Cardiac muscle cell (in vitro differentiated cells and primary cell): ENCODE results near the gene TMTC2. TPM values are rescaled to one million over a fixed set of nuclear protein-coding genes. Genes with fewer than 3 reads are reported as not detected.
A peak's percentile ranks its signal among the peaks of the same experiment; 100 is the strongest.

Experiments used
- DNase-seq, 2 donors: peaks; one replicate each; pipeline versions ENCODE4 v3.0.0 to v3.0.0-alpha.2; 2010 to 2017; ENCODE audit warnings: low read depth in 1 of 2, low spot score in 1 of 2
- H3K27ac ChIP-seq: fragments of 200-600 bp; sonication (generic); 2 replicates; pipeline ENCODE4 v1.5.1; 2016
- H3K27me3 ChIP-seq: fragments of 200-600 bp; sonication (generic); 2 replicates; pipeline ENCODE4 v1.6.0; 2016; ENCODE audit warnings: control low read depth
- H3K36me3 ChIP-seq: fragments of 200-600 bp; sonication (generic); 2 replicates; pipeline ENCODE4 v1.5.1; 2016; ENCODE audit warnings: control low read depth
- H3K4me1 ChIP-seq: fragments of 200-600 bp; sonication (generic); 2 replicates; pipeline ENCODE4 v1.8.1; 2017; ENCODE audit warnings: low read depth, mild to moderate bottlenecking, mixed run types
- H3K4me3 ChIP-seq: fragments of 200-600 bp; sonication (generic); 2 replicates; pipeline ENCODE4 v1.5.1; 2016; ENCODE audit warnings: mild to moderate bottlenecking
- H3K9me3 ChIP-seq: fragments of 200-600 bp; sonication (generic); 2 replicates; pipeline ENCODE4 v1.5.1; 2017; ENCODE audit warnings: low read depth, mild to moderate bottlenecking, control low read depth
- CTCF ChIP-seq: IDR thresholded peaks from 2 replicates; pipeline ENCODE4 v1.5.1; 2012; ENCODE audit warnings: low read depth, mild to moderate bottlenecking, low read length
- polyA plus RNA-seq: library from polyadenylated mRNA; unstranded; fragments of >200 nt; fragmentation: Nextera tagmentation; extraction: Ambion mirVana; gene quantifications from 2 replicates; pipeline ENCODE4 v1.2.1, GENCODE V29; 2016
- total RNA-seq: library from RNA; depleted of rRNA; stranded (reverse); fragments of >200 nt; gene quantifications from 2 replicates; pipeline ENCODE4 v1.2.3, GENCODE V29; 2016

Gene TMTC2
- total and polyA plus RNA-seq, 2 experiments from 2014 or later, result 0.89 to 10.8 TPM

DNA sequence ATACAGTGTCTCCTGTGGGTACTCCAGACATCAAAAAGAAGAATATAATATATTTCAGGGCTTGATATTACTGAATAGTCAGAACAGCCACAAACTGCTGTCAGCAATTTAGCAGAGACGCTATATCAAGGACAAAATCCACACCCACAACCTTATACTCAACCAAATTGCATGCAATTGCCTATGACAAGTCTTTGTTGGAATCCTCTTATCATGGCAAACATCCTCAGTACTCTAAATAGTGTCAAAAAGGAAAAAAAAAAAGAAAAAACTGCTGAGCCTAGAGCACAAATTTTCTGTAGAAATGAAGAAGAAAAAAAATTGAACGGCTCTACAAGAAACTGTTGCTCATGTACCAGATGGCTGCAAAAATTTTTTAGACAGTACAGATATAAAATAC is 485.7 kb downstream of the TMTC2 start:
- H3K27me3 ChIP-seq, result no peaks in the 10 kb centered on the region
- peaks cover 40% of the 10 kb centered on the region for H3K4me1 ChIP-seq
- no peak overlapping the region for H3K27ac ChIP-seq
- peak in 1 of 2 donors; percentile 3 for DNase-seq
- no peaks in the 10 kb centered on the region for H3K9me3 ChIP-seq
- TF ChIP-seq CTCF, result no peak
- no peak overlapping the region for H3K4me3 ChIP-seq
- H3K36me3 ChIP-seq, result no peaks in the 10 kb centered on the region

DNA sequence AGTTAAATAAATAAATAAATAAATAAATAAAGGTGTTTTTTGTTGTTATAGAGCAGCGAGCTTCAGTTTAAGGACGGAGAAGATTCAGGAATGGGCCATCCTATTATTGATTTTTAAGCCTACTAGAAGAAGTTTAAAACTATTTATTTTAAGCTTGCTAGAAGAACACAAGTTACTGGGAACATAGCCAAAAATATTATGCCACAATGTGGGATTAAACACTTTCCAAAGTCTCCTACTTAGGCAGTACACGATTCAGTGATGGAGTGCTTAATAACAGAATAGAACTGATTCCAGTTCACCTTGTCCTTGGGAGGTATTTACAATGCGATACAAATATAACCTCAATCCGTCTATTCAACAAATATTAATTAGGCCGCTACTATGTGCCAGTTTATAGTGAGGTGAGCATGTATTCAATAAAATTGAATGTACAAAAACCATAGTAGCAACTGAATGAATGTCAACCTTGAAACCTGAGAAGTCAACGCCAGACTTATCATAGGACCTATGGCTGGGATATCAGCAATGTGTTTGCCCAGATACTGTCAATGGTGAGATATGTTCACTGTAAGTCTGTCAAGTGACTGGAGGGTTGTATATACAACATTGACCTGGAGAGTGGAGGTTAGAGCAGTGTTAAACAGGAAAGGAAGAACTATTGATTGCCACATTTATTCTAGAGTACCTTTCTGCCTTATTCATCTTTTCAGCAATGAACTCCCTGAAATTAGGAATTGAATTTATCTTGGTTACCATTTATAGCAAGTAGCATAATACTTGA is 486.4 kb downstream of the TMTC2 start:
- no peak for TF ChIP-seq CTCF
- peaks cover 40% of the 10 kb centered on the region for H3K4me1 ChIP-seq

DNA sequence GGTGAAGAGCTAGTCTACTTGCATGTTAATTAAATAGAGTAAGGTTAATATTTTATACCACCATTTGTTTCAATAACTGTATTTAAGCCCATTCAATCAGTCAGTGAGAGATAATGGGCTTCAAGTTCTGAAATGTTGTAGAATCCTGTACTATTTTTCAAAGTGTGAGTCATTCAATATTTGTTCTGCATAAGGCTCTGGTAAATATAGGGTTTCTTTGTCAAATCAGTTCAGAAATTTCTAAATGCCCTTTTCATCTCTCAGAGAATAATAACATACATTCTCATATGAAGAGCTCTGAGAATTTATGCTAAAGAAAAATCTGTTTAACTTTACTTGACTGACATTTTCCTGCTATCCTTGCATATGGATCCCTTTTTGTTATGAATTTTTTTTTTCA is 493.3 kb downstream of the TMTC2 start:
- no peaks in the 10 kb centered on the region for H3K36me3 ChIP-seq
- no peaks in the 10 kb centered on the region for H3K27me3 ChIP-seq
- no peak overlapping the region for H3K4me3 ChIP-seq
- H3K4me1 ChIP-seq, result peaks cover 5% of the 10 kb centered on the region
- no peak overlapping the region for H3K27ac ChIP-seq
- no peak for DNase-seq
- H3K9me3 ChIP-seq, result no peaks in the 10 kb centered on the region
- TF ChIP-seq CTCF, result no peak

More for the DNA sequence above, 486.4 kb downstream of the TMTC2 start:
- Histone ChIP-seq H3K27ac (no peak overlapping the region), H3K9me3 (no peaks in the 10 kb centered on the region), H3K4me3 (no peak overlapping the region), H3K36me3 (no peaks in the 10 kb centered on the region), H3K27me3 (no peaks in the 10 kb centered on the region)
- DNase-seq, result peak in 1 of 2 donors; percentile 13

DNA sequence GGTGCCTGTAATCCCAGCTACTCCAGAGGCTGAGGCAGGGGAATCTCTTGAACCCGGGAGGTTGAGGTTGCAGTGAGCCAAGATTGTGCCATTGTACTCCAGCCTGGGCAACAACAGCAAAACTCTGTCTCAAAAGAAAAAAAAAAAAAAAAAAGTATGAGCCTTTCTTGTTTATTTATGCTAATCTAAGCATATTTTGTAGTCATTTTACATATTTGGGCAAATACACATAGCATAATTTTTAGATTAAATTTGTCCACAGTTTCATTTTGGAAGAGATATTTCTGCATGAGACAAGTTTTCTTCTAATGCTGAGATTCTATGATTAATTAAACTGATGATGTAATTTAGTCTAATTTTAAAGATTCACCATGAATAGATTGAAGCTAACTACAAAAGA is 494.4 kb downstream of the TMTC2 start:
- TF ChIP-seq CTCF, result no peak
- Histone ChIP-seq H3K27ac (no peak overlapping the region), H3K9me3 (no peaks in the 10 kb centered on the region), H3K27me3 (no peaks in the 10 kb centered on the region), H3K36me3 (no peaks in the 10 kb centered on the region), H3K4me3 (no peak overlapping the region), H3K4me1 (peaks cover 10% of the 10 kb centered on the region)
- no peak for DNase-seq

GRCh38 chr12:83183132-83183531 is 496.4 kb downstream of the TMTC2 start:
- DNase-seq, result no peak
- Histone ChIP-seq H3K36me3 (no peaks in the 10 kb centered on the region), H3K27ac (no peak overlapping the region), H3K4me1 (peaks cover 10% of the 10 kb centered on the region), H3K27me3 (no peaks in the 10 kb centered on the region), H3K4me3 (no peak overlapping the region), H3K9me3 (no peaks in the 10 kb centered on the region)
- no peak for TF ChIP-seq CTCF
